ENCODE measurements around the gene CEPT1. TPM values are rescaled to one million over a fixed set of nuclear protein-coding genes. Genes with fewer than 3 reads are reported as not detected.

CEPT1 gene
- total RNA-seq, 5 donors from 2014 or later (not counting 1 experiment from before 2014, with no cell fraction given), result 33.2 to 42.3 (median 36.3) TPM

- no peaks in the 10 kb centered on the region for H3K27me3 ChIP-seq (replicated peaks in 1 of 2; ENCODE audit: control insufficient read depth in 2 of 2, extremely low read depth in 1 of 2, insufficient read depth in 2 of 2, low read length in 1 of 2)
- H3K4me1 ChIP-seq (ENCODE audit: control insufficient read depth in 1 of 2, extremely low read depth in 1 of 2, insufficient read depth in 2 of 2, low read length in 2 of 2), result peaks cover 41 to 44% of the 10 kb centered on the region in 2 experiments
- peak; percentile 57 to 70 (median 68) for ATAC-seq (replicated peaks in 1 of 4)
- Mint-ChIP-seq H3K4me3 (peak overlapping the region; percentile 98 to 99 (median 99)), H3K27me3 (no peaks in the 10 kb centered on the region), H3K36me3 (peaks cover 8% of the 10 kb centered on the region), H3K9me3 (peaks cover 0 to 3% (median 0%) of the 10 kb centered on the region in 3 donors), H3K27ac (peak overlapping the region; percentile 95 to 99), H3K4me1 (peaks cover 73 to 76% (median 74%) of the 10 kb centered on the region in 3 donors)
- ChIA-PET CTCF (interaction anchor here in 1 of 2 donors (1.0 to 1.1 kb wide), 2 partner anchors 11 to 12 kb away, joined by 5 to 11 read pairs; no protein-coding TSS in a partner anchor), POLR2A (interaction anchor here in 1 of 2 donors (0.5 to 0.6 kb wide), 2 partner anchors 9 to 13 kb away, joined by 3 read pairs; no protein-coding TSS in a partner anchor)
- H3K9me3 ChIP-seq, result no peaks in the 10 kb centered on the region
- DNase-seq, result peak; percentile 66 to 88 (median 78)
- WGBS (ENCODE audit: insufficient coverage), result 0% methylated on average over 39 of the region's 41 CpGs
- peak overlapping the region; percentile 68 to 81 for H3K4me3 ChIP-seq (ENCODE audit: control insufficient read depth in 1 of 2, extremely low read depth in 1 of 2, low read length in 1 of 2)
- peak overlapping the region; percentile 76 for H3K27ac ChIP-seq (ENCODE audit: low read length)
- peaks cover 0 to 3% of the 10 kb centered on the region in 2 donors for H3K36me3 ChIP-seq (ENCODE audit: control insufficient read depth in 2 of 2, extremely low read depth in 1 of 2, insufficient read depth in 1 of 2, low read length in 1 of 2)
Measured at GRCh38 chr1:111203681-111204200, 63.7 kb downstream of the CEPT1 start.

- Mint-ChIP-seq H3K4me3 (peak overlapping the region; percentile 98 to 99 (median 99)), H3K9me3 (peaks cover 0 to 3% (median 0%) of the 10 kb centered on the region in 3 donors), H3K27ac (peak overlapping the region; percentile 95 to 99), H3K27me3 (no peaks in the 10 kb centered on the region), H3K36me3 (peaks cover 7% of the 10 kb centered on the region), H3K4me1 (peaks cover 75 to 80% (median 79%) of the 10 kb centered on the region in 3 donors)
- POLR2A ChIA-PET, result interaction anchor here in 1 of 2 donors (0.5 to 0.6 kb wide), 2 partner anchors 8 to 13 kb away, joined by 3 read pairs; no protein-coding TSS in a partner anchor
- CTCF ChIA-PET, result interaction anchor here in 1 of 2 donors (1.0 to 1.1 kb wide), 2 partner anchors 10 to 11 kb away, joined by 5 to 11 read pairs; no protein-coding TSS in a partner anchor
- H3K4me1 ChIP-seq (ENCODE audit: control insufficient read depth in 1 of 2, extremely low read depth in 1 of 2, insufficient read depth in 2 of 2, low read length in 2 of 2), result peaks cover 44% of the 10 kb centered on the region in 2 experiments
- peak overlapping the region; percentile 76 for H3K27ac ChIP-seq (ENCODE audit: low read length)
- no peaks in the 10 kb centered on the region for H3K9me3 ChIP-seq
- DNase-seq (peak; percentile 39 to 86 (median 56)), ATAC-seq (replicated peaks in 1 of 4) (peak; percentile 73 to 79 (median 75))
- no peaks in the 10 kb centered on the region for H3K27me3 ChIP-seq (replicated peaks in 1 of 2; ENCODE audit: control insufficient read depth in 2 of 2, extremely low read depth in 1 of 2, insufficient read depth in 2 of 2, low read length in 1 of 2)
- H3K36me3 ChIP-seq (ENCODE audit: control insufficient read depth in 2 of 2, extremely low read depth in 1 of 2, insufficient read depth in 1 of 2, low read length in 1 of 2), result no peaks in the 10 kb centered on the region
- WGBS (ENCODE audit: insufficient coverage), result 3% methylated on average over 60 of the region's 61 CpGs
- peak overlapping the region; percentile 19 to 68 for H3K4me3 ChIP-seq (ENCODE audit: control insufficient read depth in 1 of 2, extremely low read depth in 1 of 2, low read length in 1 of 2)
Measured at GRCh38 chr1:111204201-111204982, 64.4 kb downstream of the CEPT1 start.

- WGBS (ENCODE audit: insufficient coverage), result 98% methylated on average over 7 of the region's 9 CpGs
- ChIA-PET POLR2A (no interaction called here), CTCF (no interaction called here)
- peaks cover 83 to 85% (median 85%) of the 10 kb centered on the region in 3 donors for H3K4me1 Mint-ChIP-seq
- peak overlapping the region; percentile 76 for H3K27ac ChIP-seq (ENCODE audit: low read length)
- peak overlapping the region; percentile 98 to 99 (median 99) for H3K4me3 Mint-ChIP-seq
- H3K9me3 Mint-ChIP-seq, result peaks cover 0 to 3% (median 0%) of the 10 kb centered on the region in 3 donors
- H3K27ac Mint-ChIP-seq, result peak overlapping the region; percentile 95 to 97
- no peaks in the 10 kb centered on the region for H3K9me3 ChIP-seq
- H3K27me3 Mint-ChIP-seq, result no peaks in the 10 kb centered on the region
- H3K36me3 ChIP-seq (ENCODE audit: control insufficient read depth in 2 of 2, extremely low read depth in 1 of 2, insufficient read depth in 1 of 2, low read length in 1 of 2), result no peaks in the 10 kb centered on the region
- ATAC-seq (replicated peaks in 1 of 4), result no peak
- H3K4me3 ChIP-seq (ENCODE audit: control insufficient read depth in 1 of 2, extremely low read depth in 1 of 2, low read length in 1 of 2), result peak overlapping the region in 1 of 2 donors; percentile 68
- no peak for DNase-seq
- peaks cover 42 to 45% of the 10 kb centered on the region in 2 experiments for H3K4me1 ChIP-seq (ENCODE audit: control insufficient read depth in 1 of 2, extremely low read depth in 1 of 2, insufficient read depth in 2 of 2, low read length in 2 of 2)
- H3K27me3 ChIP-seq (replicated peaks in 1 of 2; ENCODE audit: control insufficient read depth in 2 of 2, extremely low read depth in 1 of 2, insufficient read depth in 2 of 2, low read length in 1 of 2), result no peaks in the 10 kb centered on the region
- no peaks in the 10 kb centered on the region for H3K36me3 Mint-ChIP-seq
Measured at GRCh38 chr1:111204983-111205713, 65.1 kb downstream of the CEPT1 start.

DNA sequence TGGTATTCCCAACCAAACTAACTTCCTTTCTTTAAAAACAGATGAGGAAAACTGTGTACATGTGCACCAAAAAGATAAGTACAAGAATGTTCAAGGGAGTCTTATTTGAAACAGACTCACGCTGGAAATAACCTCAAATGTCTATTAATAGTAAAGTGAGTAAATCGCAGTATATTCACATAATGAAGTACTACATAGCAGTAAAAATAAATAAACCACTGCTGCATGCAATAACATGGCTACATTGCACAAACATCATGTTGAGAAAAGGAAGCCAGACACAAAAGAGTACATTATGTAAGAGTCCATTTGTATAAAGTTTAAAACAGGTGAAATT is 65.7 kb downstream of the CEPT1 start:
- ChIA-PET CTCF (interaction anchor here in 1 of 2 donors (1.7 kb wide), 1 partner anchor 10 kb away, joined by 6 read pairs; no protein-coding TSS in a partner anchor), POLR2A (no interaction called here)
- Mint-ChIP-seq H3K36me3 (no peaks in the 10 kb centered on the region), H3K27me3 (no peaks in the 10 kb centered on the region), H3K27ac (peak overlapping the region; percentile 95 to 97), H3K4me3 (peak overlapping the region; percentile 98 to 99 (median 99)), H3K4me1 (peaks cover 82 to 85% (median 84%) of the 10 kb centered on the region in 3 donors), H3K9me3 (peaks cover 0 to 3% (median 0%) of the 10 kb centered on the region in 3 donors)
- ATAC-seq (replicated peaks in 1 of 4) (no peak), DNase-seq (no peak)
- no peaks in the 10 kb centered on the region for H3K36me3 ChIP-seq (ENCODE audit: control insufficient read depth in 2 of 2, extremely low read depth in 1 of 2, insufficient read depth in 1 of 2, low read length in 1 of 2)
- no peaks in the 10 kb centered on the region for H3K9me3 ChIP-seq
- no peak overlapping the region for H3K4me3 ChIP-seq (ENCODE audit: control insufficient read depth in 1 of 2, extremely low read depth in 1 of 2, low read length in 1 of 2)
- peaks cover 39 to 45% of the 10 kb centered on the region in 2 experiments for H3K4me1 ChIP-seq (ENCODE audit: control insufficient read depth in 1 of 2, extremely low read depth in 1 of 2, insufficient read depth in 2 of 2, low read length in 2 of 2)
- H3K27ac ChIP-seq (ENCODE audit: low read length), result peak overlapping the region; percentile 76
- WGBS (ENCODE audit: insufficient coverage), result no CpG with 5 or more reads among the region's 2 CpGs
- no peaks in the 10 kb centered on the region for H3K27me3 ChIP-seq (replicated peaks in 1 of 2; ENCODE audit: control insufficient read depth in 2 of 2, extremely low read depth in 1 of 2, insufficient read depth in 2 of 2, low read length in 1 of 2)

GRCh38 chr1:111208921-111209320 is 68.9 kb downstream of the CEPT1 start:
- Histone ChIP-seq H3K27me3 (replicated peaks in 1 of 2; ENCODE audit: control insufficient read depth in 2 of 2, extremely low read depth in 1 of 2, insufficient read depth in 2 of 2, low read length in 1 of 2) (no peaks in the 10 kb centered on the region), H3K36me3 (ENCODE audit: control insufficient read depth in 2 of 2, extremely low read depth in 1 of 2, insufficient read depth in 1 of 2, low read length in 1 of 2) (no peaks in the 10 kb centered on the region), H3K4me3 (ENCODE audit: control insufficient read depth in 1 of 2, extremely low read depth in 1 of 2, low read length in 1 of 2) (no peak overlapping the region), H3K9me3 (no peaks in the 10 kb centered on the region), H3K4me1 (ENCODE audit: control insufficient read depth in 1 of 2, extremely low read depth in 1 of 2, insufficient read depth in 2 of 2, low read length in 2 of 2) (peaks cover 28 to 35% of the 10 kb centered on the region in 2 experiments), H3K27ac (ENCODE audit: low read length) (no peak overlapping the region)
- CTCF ChIA-PET, result interaction anchor here in 1 of 2 donors (0.9 kb wide), 1 partner anchor 14 kb away, joined by 3 read pairs; no protein-coding TSS in a partner anchor
- no peaks in the 10 kb centered on the region for H3K27me3 Mint-ChIP-seq
- POLR2A ChIA-PET, result no interaction called here
- H3K4me1 Mint-ChIP-seq, result peaks cover 70 to 80% (median 78%) of the 10 kb centered on the region in 3 donors
- ATAC-seq (replicated peaks in 1 of 4) (no peak), DNase-seq (no peak)
- no CpG with 5 or more reads among the region's 1 CpG for WGBS (ENCODE audit: insufficient coverage)
- peaks cover 0 to 3% (median 0%) of the 10 kb centered on the region in 3 donors for H3K9me3 Mint-ChIP-seq
- peak overlapping the region; percentile 25 to 95 for H3K27ac Mint-ChIP-seq
- H3K4me3 Mint-ChIP-seq, result no peak overlapping the region
- H3K36me3 Mint-ChIP-seq, result no peaks in the 10 kb centered on the region

GRCh38 chr1:111209622-111210021 is 69.6 kb downstream of the CEPT1 start:
- peaks cover 32 to 40% of the 10 kb centered on the region in 2 experiments for H3K4me1 ChIP-seq (ENCODE audit: control insufficient read depth in 1 of 2, extremely low read depth in 1 of 2, insufficient read depth in 2 of 2, low read length in 2 of 2)
- no CpG with 5 or more reads among the region's 4 CpGs for WGBS (ENCODE audit: insufficient coverage)
- DNase-seq (no peak), ATAC-seq (replicated peaks in 1 of 4) (no peak)
- H3K36me3 Mint-ChIP-seq, result no peaks in the 10 kb centered on the region
- peaks cover 0 to 3% (median 0%) of the 10 kb centered on the region in 3 donors for H3K9me3 Mint-ChIP-seq
- H3K9me3 ChIP-seq, result no peaks in the 10 kb centered on the region
- POLR2A ChIA-PET, result no interaction called here
- peaks cover 76 to 86% (median 84%) of the 10 kb centered on the region in 3 donors for H3K4me1 Mint-ChIP-seq
- CTCF ChIA-PET, result interaction anchor here in 1 of 2 donors (0.9 kb wide), 1 partner anchor 13 kb away, joined by 3 read pairs; no protein-coding TSS in a partner anchor
- no peak overlapping the region for H3K4me3 Mint-ChIP-seq
- no peaks in the 10 kb centered on the region for H3K27me3 ChIP-seq (replicated peaks in 1 of 2; ENCODE audit: control insufficient read depth in 2 of 2, extremely low read depth in 1 of 2, insufficient read depth in 2 of 2, low read length in 1 of 2)
- no peaks in the 10 kb centered on the region for H3K36me3 ChIP-seq (ENCODE audit: control insufficient read depth in 2 of 2, extremely low read depth in 1 of 2, insufficient read depth in 1 of 2, low read length in 1 of 2)
- H3K27ac Mint-ChIP-seq, result peak overlapping the region; percentile 13 to 95
- H3K4me3 ChIP-seq (ENCODE audit: control insufficient read depth in 1 of 2, extremely low read depth in 1 of 2, low read length in 1 of 2), result no peak overlapping the region
- H3K27ac ChIP-seq (ENCODE audit: low read length), result no peak overlapping the region
- H3K27me3 Mint-ChIP-seq, result no peaks in the 10 kb centered on the region
